ENCODE data around the gene ADAMTS17.

- TF ChIP-seq CTCF (IDR thresholded peaks at IDR 0.05; ENCODE audit: low read depth, low read length) (no peak), EZH2phosphoT487 (IDR thresholded peaks at IDR 0.05; ENCODE audit: low read depth) (no peak)
These were observed 346.2 kb downstream of the ADAMTS17 start for GRCh38 chr15:99995543-99995942.

All from OCI-LY3 (cell line).